GM18507 (cell line): ENCODE measurements around the gene UBE2L3.
"Not testable (repeated sequence)": the region's sequence is repeated elsewhere in the genome, so short reads cannot be mapped to it uniquely, and the experiment has no call there.

ENCODE experiments used
- DNase-seq: peaks from one replicate; pipeline ENCODE4 v3.0.0; 2011; ENCODE audit warnings: low read depth; ENCODE audit not compliant: insufficient read length; ENCODE audit errors: extremely low spot score
- FAIRE-seq: peaks from 2 replicates; lab custom pipeline; 2011; peaks lifted over from hg19 to GRCh38; lab: Jason Lieb, UNC

UBE2L3 gene

DNA sequence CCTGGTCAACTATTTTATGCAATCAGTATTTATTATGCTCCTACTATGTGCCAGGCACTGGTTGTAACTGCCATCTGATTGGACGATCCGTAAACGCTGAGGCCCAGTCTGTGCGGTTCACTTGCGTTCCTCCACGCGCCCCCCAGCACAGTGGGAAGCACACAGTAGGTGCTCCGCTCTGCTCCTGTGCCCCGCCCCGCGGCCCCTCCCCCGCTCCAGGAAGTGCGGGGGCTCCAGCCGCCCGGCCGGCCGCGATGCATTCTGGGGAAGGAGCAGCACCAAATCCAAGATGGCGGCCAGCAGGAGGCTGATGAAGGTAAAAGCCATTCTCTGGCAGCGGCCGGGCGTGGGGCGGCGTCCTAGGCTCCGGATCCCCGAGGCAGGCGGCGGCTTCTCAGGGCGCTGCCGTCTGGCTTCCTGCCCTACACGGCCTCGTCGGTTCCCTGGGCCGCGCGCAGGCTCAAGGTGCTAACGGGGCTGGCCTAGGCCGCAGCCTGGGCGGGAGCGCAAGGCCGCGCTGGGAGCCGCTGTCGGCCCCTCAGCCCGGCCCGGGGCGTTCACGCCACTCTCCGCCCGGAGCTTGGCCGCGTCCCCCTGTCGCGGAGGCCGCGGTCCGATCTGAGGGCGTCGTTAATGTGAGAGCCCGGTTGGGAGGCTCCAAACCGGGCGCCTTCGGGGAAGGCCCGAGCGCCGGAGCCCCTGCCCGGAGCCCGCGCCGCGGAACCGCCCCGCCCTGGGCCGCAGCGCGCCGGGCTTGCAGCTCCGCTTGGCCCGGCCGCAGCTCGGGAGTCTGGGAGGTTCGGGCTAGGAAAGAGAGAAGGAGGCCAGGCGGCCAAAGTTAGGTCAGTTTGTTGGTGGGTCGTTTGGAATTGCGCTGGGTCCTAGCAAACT, at the start of gene UBE2L3:
Gene UBE2L3 (plus strand): TSS at position 259 of the 891 bp plus-strand sequence. CDS start 31 bp downstream, at position 290.
- DNase-seq (peak; percentile 88), FAIRE-seq (peak; percentile 71)

DNA sequence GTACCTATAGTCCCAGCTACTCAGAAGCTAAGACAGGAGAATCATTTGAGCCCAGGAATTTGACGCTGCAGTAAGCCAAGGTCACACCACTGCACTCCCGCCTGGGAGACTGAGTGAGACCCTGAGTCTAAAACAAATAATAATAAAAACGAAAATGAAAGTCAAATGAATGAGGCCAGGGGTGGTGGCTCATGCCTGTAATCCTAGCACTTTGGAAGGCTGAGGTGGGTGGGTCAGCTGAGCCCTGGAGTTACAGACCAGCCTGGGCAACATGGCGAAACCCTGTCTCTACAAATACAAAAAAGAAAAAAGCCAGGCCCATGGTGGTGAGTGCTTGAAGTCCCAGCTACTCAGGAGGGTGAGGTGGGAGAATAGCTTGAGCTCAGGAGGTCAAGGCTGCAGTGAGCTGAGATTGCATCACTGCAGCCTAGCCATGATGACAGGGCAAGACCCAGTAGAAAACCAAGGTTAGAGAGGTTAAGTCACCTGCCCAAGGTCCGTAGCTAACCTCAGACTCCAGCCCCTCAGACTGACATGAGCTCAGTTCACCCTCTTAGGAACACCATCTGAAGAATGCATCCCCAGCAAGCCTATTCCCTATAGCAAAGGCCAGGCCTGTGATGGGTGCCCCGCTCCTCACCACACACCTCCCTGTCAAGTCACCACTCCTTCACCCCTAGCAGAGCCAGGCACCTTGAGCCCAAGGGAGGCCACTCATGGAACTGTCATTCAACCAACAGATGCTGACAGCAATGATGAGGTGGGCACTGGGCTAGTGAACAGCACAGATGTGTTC, 40.6 kb upstream of the UBE2L3 start:
- DNase-seq, FAIRE-seq: not testable (repeated sequence)

DNA sequence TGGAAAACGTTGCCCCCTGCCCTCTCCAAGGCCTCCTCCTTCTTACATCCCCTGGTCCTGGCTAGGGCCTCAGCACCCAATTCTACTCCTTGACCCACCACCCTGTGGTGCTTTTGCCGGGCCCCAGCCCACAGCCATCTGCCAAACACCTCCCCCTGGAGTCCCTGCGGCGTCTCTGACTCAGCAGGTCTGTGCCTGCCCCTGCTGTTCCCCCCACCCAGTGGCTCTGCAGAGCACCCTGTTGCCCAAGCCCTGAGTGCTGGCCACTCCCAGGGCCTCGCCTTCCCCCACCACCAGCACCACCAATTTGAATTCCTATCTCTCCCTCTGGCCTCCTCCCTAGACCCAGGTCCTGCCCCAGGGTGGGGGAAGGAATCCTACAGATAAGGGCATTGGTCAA, 36.0 kb upstream of the UBE2L3 start:
- FAIRE-seq, DNase-seq: not testable (repeated sequence)

DNA sequence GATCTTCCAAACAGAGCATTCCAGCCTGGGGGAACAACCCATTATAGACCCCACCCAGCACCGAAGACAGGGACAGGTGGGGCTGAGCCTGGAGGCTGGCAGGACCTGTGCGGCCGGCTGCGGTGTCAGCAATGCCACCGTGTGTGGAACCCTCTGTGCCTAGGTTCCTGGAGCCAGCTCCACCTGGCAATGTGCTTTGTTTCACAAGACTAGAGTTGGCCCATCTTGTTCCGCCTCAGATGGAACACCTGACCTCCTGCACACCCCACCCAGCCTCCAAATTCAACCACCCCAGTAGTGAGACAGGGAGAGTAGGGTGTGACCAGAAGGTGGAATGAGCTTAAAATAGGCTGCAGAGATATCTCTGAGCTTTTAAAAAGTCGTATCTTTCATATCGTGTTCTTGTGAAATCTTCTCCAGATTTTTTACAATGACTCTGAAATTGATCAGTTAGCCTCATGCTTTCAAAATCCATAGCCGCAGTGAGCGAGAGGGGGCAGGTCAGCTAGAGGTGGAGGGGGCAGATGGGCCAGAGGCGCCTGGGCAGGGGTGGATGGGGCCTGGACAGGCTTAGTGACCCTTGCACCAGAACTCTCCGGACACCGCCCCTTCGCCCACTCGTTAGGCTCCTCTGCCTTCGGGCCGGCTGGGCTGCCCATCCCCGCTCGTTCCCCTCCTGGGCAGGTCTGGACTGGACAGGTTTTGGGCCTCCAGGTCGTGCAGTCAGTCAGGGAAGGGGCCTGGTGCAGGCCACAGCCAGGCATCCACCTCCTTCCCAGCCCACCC, 34.5 kb upstream of the UBE2L3 start:
- FAIRE-seq: not testable (repeated sequence)

DNA sequence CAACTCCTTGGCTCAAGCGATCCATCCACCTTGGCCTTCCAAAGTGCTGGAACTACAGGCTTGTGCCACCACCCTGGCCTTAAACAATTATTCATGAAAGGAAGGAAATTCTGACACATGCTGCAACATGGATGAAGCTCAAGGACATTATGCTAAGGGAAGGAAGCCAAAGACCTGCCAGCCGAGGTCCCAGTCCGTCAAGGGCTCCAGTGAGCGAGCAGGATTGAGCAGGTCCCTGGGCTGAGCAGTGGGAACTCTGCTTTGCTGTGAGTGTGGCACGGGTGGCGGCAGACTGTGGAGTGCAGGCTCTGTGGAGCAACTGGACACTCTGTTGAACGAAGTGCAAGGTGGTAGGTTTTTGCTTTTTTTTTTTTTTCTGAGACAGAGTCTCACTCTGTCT, 27.7 kb upstream of the UBE2L3 start:
- not testable (repeated sequence) for FAIRE-seq, DNase-seq

More for the DNA sequence above, 34.5 kb upstream of the UBE2L3 start:
- DNase-seq: not testable (repeated sequence)

DNA sequence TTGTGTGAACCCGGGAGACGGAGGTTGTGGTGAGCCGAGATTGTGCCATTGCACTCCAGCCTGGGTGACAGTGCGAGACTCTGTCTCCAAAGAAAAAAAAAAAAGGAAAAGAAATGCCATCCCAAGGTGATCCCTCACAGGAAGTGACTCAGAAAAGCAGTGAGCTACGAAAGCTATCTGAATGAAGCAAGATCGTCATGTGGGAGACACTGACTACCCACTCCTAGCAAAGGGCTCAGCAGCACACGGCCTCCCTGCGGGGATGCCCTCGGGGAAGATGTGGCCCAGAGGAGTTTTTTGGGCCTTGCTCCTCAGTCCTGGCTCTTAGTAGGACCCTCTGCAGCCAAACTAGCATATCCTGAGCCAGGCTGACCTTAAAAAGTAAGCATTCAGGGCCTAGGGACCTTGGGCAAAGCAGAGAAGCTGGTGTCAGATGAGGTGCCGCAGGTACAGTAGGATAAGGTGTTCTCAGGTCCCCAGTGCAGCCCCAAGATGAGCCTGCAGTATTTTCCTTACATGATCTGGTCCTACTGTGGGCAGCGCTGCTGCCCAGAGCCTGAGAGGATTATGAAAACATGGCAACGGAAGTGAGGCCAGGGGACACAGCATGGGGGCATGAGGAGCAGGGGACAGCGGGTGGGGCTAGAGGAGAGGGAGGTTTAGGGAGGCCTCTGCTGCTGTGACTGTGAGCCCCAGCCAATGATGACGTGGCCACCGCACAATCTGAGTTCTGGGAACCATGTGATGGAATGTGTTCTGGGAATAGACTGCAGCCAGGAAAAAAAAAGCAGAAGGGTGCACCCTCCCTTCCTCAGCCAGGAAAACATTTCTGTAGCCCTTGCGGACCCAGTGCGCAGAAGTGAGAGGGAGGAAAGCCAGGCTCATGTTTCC, 22.8 kb upstream of the UBE2L3 start:
- DNase-seq: not testable (repeated sequence)

DNA sequence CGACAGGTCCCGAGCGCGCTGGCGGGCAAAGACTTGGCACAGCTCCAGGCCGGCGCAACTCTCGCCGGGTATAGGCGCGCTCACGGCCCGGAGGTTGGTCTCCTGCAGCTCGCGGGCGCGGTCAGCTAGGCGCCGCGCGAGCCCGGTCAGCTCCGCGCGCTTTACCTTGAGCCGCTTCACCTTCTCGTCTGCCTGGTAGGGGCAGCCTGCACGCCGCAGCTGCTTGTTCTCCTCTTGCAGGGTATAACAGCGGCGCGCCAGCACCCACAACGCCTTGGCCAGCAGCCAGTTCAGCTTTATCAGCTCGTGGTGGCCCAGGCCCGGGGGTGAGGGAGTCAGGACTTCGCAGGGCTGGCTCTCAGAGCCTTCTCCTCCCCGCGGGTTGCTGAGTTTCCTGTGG, 18.0 kb upstream of the UBE2L3 start:
- DNase-seq, FAIRE-seq: not testable (repeated sequence)

More for the DNA sequence above, 22.8 kb upstream of the UBE2L3 start:
- FAIRE-seq: not testable (repeated sequence)

DNA sequence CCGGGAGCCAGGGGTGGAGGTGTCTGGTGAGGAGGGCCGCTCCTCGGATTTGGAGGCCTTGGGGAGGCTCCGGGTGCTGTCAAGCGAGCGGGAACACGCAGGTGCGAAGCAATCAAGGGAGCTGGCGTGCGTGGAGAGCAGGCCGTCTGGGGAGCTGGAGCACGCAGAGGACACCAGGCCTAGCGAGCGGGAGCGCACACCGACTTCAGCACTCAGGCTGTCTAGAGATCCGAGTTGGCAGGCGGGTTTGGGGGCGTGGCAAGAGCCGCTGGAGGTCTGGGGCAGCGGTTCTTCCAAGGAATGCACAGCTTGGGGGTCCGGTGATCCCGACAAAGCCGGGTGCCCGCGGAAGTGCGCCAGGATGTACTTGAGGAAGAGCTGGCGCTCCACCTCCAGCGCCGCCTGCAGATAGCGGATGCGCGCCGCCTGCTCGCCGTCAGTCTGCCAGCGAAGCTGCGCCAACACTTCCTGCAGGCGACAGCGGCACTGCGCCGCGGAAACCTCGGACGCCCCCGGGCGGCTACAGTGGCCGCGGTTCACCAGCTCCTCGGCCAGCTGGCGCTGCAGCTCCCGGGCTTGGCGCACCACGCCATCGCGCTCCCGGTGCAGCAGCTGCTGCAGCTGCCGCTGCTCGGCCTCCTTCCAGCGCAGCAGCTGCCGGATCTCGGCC, 17.4 kb upstream of the UBE2L3 start:
- DNase-seq, FAIRE-seq: not testable (repeated sequence)

DNA sequence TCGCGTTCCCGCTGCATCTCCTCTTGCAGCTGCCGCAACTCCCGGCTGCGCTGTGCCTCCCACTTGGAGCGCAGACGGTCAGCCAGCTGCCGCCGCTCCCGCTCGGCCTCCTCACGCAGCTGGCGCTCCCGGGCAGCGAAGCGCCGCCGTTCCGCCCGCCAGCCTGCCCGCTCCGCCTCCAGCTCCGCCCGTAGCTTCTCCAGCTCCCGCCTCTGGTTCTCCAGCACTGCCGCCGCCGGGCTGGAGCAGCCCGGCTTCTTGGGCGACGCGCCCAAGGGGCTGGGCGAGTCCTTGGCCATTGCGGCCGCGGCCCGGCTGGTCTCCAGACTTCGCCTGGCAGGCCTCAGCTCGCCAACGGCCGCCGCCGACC, 16.9 kb upstream of the UBE2L3 start:
- not testable (repeated sequence) for FAIRE-seq, DNase-seq

DNA sequence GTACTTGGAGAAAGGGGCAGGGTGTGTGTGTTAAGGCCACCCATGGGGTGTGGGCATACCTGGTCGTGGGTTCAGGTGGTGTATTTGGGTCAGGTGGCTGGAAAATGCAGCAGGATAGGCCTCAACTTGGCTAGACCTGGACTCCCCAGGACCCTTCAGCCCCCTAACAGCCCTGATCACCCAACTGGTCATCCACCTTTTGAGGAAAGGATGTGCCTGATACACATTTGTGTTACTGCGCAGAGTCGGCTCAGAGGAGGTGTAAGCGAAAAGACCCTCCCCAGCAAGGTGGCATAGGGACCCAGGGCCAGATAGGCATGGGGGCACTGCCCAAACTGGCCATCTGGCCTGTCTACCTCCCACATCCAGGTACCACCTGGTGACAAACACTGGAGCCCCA, 16.2 kb upstream of the UBE2L3 start, which contains the start of gene RIMBP3C:
Gene RIMBP3C (minus strand): TSS at position 101 of the 400 bp plus-strand sequence. CDS start 485 bp downstream, outside the sequence.
- not testable (repeated sequence) for FAIRE-seq, DNase-seq

DNA sequence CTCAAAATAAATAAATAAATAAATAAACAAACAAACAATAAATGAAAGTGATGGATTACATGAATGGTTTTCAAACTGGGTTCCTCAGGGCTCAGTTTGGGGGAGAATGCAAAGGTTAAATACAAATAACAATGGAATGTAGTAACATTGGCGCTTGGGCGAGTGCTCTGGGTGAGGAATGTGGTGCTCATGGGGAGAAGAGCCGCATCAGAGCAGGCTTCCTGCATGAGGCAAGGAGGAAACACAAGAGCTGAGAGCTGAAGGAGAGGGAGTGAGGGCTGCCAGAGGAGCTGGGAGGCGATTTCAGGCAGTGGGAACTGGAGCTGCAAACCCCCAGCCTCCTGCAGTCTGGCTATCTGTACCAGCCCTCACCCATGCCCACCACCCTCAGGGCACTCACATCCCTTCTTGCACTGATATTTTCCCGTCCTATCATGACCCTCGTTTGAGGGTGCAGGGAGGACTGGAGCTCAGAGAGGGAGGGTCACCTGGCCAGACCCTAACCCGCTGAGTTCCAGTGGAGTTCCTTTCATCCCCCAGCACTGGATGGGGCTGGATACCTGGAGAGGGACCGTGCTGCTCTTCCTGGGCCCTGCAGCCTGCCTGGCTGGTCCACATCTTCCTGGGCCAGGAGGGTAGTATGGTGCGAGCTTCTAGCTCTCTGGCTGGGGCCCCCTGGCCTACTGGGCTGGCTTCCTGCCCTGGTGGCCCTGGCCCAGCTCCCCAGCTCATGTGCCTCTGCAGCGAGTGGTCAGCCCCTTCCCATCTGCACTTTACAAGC, 8.0 kb upstream of the UBE2L3 start:
- not testable (repeated sequence) for FAIRE-seq, DNase-seq

DNA sequence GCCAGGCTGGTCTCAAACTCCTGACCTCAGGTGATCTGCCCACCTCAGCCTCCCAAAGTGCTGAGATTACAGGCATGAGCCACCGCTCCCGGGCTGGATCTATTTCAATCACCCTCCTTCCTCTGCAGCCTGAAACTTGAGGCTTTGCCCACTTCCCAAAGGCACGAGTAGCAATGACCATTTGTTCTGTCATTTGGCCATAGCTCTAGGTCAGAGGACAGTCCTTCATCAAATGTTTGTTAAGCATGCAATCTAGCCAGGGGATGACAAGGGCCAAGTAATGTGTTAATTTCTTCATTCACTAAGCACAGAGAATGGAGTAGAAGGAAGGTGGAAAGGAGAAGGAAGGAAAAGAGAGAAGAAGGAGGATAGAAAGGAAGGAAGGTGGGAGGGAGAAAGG, 6.9 kb upstream of the UBE2L3 start:
- FAIRE-seq, DNase-seq: not testable (repeated sequence)

DNA sequence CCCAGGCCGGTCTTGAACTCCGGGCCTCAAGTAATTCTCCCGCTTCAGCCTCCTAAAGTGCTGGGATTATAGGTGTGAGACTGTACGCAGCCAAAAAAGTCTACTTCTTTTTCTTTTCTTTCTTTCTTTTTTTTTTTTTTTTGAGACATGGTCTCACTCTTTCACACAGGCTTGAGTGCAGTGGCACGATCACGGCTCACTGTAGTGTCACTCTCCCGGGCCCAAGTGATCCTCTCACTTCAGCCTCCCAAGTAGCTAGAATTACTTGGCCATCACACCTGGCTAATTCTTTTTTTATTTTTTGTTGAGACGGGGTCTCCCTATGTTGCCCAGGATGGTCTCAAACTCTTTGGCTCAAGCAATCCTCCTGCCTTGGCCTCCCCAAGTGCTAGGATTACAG, 3.6 kb upstream of the UBE2L3 start:
- FAIRE-seq: no peak
- no peak for DNase-seq

DNA sequence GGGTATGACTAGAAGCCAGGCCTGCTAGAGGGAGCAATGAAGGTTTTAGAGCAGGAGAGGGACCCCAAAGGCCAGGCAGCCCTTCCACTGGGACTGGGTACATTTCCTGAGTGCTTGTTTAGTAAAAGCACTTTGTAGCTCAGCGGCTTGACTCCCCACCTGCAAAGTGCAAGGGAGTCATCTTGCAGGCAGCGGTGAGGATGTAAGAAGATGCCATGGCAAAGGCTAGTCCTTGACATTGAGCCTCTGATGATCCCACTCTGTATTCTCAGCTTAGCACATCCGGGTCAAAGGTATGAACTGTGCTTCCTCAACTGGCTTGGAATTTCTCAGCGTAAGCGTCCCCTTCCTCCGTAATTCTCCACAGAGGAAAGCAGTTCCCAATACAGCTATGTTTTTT, 3.1 kb upstream of the UBE2L3 start:
- no peak for FAIRE-seq
- DNase-seq: no peak

DNA sequence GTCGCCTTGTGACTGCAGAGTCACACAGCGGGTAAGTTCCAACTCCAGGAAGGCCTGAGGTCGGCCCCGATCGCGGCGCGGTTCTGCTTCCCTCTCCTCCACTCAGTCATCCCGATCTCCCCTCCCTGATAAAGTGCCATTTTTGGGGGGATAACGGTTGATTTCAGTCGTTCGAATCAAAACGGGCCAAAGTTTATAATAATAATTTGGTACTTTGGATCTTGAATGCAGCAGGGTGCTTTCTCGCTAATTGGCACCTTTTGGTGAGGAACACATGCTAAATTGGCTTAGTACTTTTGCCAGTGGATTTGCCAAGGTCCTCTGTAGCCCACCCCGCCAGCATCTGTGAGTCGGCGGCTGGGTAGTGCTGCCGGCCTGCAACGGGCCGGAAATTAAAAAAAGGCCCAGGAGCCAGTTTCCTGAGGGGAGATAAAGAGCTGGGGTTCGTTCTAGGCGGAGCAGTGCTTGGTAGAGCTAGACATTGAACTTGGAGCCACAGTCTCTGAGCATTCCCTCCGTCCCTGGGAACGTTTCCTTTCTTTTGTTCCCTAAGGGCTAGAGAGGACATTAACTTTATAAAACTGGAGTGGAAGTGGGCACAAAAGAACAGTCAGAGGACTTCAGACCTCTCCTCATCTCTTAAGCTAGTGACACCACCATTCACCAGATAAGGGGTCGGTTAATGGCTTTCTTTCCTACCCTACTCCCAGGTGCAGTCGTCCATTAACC, 997 bp downstream of the UBE2L3 start:
- no peak for FAIRE-seq
- DNase-seq: no peak

DNA sequence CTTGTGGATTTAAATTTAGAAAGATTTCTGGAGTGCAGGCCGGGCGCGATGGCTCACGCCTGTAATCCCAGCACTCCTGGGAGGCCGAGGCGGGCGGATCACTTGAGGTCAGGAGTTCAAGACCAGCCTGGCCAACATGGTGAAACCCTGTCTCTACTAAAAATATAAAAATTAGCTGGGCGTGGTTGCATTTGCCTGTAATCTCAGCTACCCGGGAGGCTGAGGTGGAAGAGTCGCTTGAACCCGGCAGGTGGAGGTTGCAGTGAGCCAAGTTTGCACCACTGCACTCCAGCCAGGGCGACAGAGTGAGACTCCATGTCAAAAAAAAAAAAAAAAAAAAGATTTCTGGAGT, 1.5 kb downstream of the UBE2L3 start:
- DNase-seq, FAIRE-seq: not testable (repeated sequence)
